Activated T-helper 9 cell treated with anti-CD3 and anti-CD28 coated beads, Interleukin-2, amount 50 U/mL, for 16 hours (primary cell): ENCODE data around the gene LRIG3.
"Not testable (repeated sequence)": the region's sequence is repeated elsewhere in the genome, so short reads cannot be mapped to it uniquely, and the experiment has no call there.

Experiments used
- DNase-seq: peaks from one replicate; pipeline ENCODE4 v3.0.0-alpha.2; 2020; ENCODE audit warnings: low read depth

The LRIG3 gene

GRCh38 chr12:58930770-58931324, 10.5 kb upstream of the LRIG3 start:
- DNase-seq = no peak

- DNase-seq = no peak
Measured at GRCh38 chr12:58927120-58927519, 6.8 kb upstream of the LRIG3 start.

GRCh38 chr12:58926586-58926985, 6.3 kb upstream of the LRIG3 start:
- no peak for DNase-seq

- DNase-seq = no peak
Measured at GRCh38 chr12:58925751-58926150, 5.4 kb upstream of the LRIG3 start.

- no peak for DNase-seq
Measured at GRCh38 chr12:58925111-58925611, 4.9 kb upstream of the LRIG3 start.

- DNase-seq = no peak
Measured at GRCh38 chr12:58924652-58925051, 4.3 kb upstream of the LRIG3 start.

GRCh38 chr12:58923781-58924180, 3.5 kb upstream of the LRIG3 start:
- DNase-seq = no peak

GRCh38 chr12:58922849-58923248, 2.5 kb upstream of the LRIG3 start:
- DNase-seq = no peak

- DNase-seq = no peak
Measured at GRCh38 chr12:58920961-58921861, 907 bp upstream of the LRIG3 start.

GRCh38 chr12:58919231-58920101, 838 bp downstream of the LRIG3 start:
- DNase-seq = no peak

GRCh38 chr12:58918469-58918844, 1.8 kb downstream of the LRIG3 start:
- DNase-seq = no peak

GRCh38 chr12:58917699-58918468, 2.4 kb downstream of the LRIG3 start:
- no peak for DNase-seq

- DNase-seq = no peak
Measured at GRCh38 chr12:58916921-58917511, 3.3 kb downstream of the LRIG3 start.

GRCh38 chr12:58916161-58916621, 4.1 kb downstream of the LRIG3 start:
- no peak for DNase-seq

GRCh38 chr12:58915634-58916033, 4.7 kb downstream of the LRIG3 start:
- DNase-seq = no peak

- no peak for DNase-seq
Measured at GRCh38 chr12:58915037-58915436, 5.3 kb downstream of the LRIG3 start.

- no peak for DNase-seq
Measured at GRCh38 chr12:58914457-58914856, 5.8 kb downstream of the LRIG3 start.

- no peak for DNase-seq
Measured at GRCh38 chr12:58907391-58907790, 12.9 kb downstream of the LRIG3 start.

GRCh38 chr12:58906917-58907316, 13.4 kb downstream of the LRIG3 start:
- DNase-seq = no peak

- no peak for DNase-seq
Measured at GRCh38 chr12:58905422-58905821, 14.9 kb downstream of the LRIG3 start.

GRCh38 chr12:58902726-58903125, 17.6 kb downstream of the LRIG3 start:
- not testable (repeated sequence) for DNase-seq
